Measurements from ENCODE around the gene STIMATE. TPM values are rescaled to one million over a fixed set of nuclear protein-coding genes. Genes with fewer than 3 reads are reported as not detected.

Gene STIMATE
- total RNA-seq, 4 donors from 2014 or later: 20.6 to 64.6 (median 27.8) TPM

DNA sequence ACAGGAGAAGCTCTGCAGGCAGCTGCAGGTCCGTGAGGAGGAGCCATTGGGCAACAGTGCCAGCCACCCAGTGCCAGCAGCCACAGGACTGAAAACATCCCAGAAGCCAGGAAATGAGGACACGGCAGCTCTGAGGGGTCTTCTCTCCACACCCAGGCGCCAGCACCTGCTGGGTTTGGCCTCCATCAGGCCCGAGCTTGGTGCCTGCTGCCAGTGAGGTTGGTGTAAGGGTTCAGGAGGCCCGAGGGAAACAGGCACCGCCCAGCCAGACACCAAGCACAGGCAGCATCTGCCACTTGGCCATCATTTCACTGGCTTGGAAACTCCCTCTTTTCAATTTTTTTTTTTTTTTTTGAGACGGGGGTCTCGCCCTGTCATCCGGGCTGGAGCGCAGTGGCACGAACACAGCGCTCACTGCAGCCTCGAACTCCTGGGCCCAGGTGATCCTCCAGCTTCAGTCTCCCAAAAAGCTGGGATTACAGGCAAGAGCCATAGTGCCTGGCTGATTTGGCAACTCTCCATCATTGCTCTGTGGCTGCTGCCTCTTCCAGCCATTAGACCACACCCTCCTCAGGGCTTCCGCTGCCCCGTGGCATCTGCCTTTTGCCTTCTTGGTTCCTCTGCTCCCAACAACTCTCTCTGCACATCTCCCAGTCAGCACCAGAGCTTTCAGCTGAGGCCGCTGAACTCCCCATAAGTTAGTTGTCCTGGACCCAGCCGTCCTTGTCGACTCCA is 104.2 kb downstream of the STIMATE start:
- Histone ChIP-seq H3K4me3 (no peak overlapping the region), H3K4me1 (no peaks in the 10 kb centered on the region), H3K27ac (no peak overlapping the region), H3K36me3 (no peaks in the 10 kb centered on the region), H3K9me3 (no peaks in the 10 kb centered on the region), H3K27me3 (no peaks in the 10 kb centered on the region)
- intact Hi-C loops (cut with DNase I; ENCODE audit: low total_unique reads) (no loop called here), in situ Hi-C loops (cut with MboI; ENCODE audit: low sequenced_read_pairs in 4 of 4) (no loop called here)
- TF ChIP-seq POLR2A (IDR thresholded peaks at IDR 0.05): no peak
- TF ChIP-seq CTCF (IDR thresholded peaks at IDR 0.05 in 4 of 5, conservative IDR thresholded peaks at IDR 0.05 in 1 of 5): no peak
- ATAC-seq (no peak), DNase-seq (no peak)

- TF ChIP-seq CTCF (IDR thresholded peaks at IDR 0.05 in 4 of 5, conservative IDR thresholded peaks at IDR 0.05 in 1 of 5): no peak
- Histone ChIP-seq H3K4me1 (no peaks in the 10 kb centered on the region), H3K36me3 (no peaks in the 10 kb centered on the region), H3K9me3 (no peaks in the 10 kb centered on the region), H3K4me3 (no peak overlapping the region), H3K27me3 (no peaks in the 10 kb centered on the region), H3K27ac (no peak overlapping the region)
- in situ Hi-C loops (cut with MboI; ENCODE audit: low sequenced_read_pairs in 4 of 4) (no loop called here), intact Hi-C loops (cut with DNase I; ENCODE audit: low total_unique reads) (no loop called here)
- DNase-seq (no peak), ATAC-seq (no peak)
Measured at GRCh38 chr3:52792413-52792812, 104.9 kb downstream of the STIMATE start.

- no peak for DNase-seq
Measured at GRCh38 chr3:52791928-52792327, 105.4 kb downstream of the STIMATE start.

DNA sequence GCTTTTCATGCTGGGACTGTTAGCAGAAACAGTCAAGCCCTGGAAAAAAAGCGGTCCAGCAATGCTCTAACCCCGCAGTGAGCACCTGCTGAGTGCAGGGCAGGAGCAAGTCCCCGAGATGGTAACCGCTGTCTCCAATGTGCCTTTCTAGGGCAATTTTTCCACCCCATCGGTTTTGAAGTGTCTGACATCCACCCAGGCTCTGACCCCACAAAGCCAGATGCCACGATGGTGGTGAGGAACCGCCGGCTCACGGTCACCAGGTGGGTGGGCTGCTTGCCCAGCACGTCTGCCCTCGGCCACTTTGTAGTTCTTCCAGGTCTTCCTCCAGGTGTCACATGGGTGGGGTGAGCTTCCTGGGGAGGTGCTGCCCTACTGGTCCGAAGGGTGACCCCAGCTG is 106.0 kb downstream of the STIMATE start:
- Histone ChIP-seq H3K27me3 (no peaks in the 10 kb centered on the region), H3K4me3 (no peak overlapping the region), H3K4me1 (no peaks in the 10 kb centered on the region), H3K9me3 (no peaks in the 10 kb centered on the region), H3K27ac (no peak overlapping the region), H3K36me3 (no peaks in the 10 kb centered on the region)
- intact Hi-C loops (cut with DNase I; ENCODE audit: low total_unique reads) (no loop called here), in situ Hi-C loops (cut with MboI; ENCODE audit: low sequenced_read_pairs in 4 of 4) (no loop called here)
- DNase-seq: no peak
- no peak for ATAC-seq
- TF ChIP-seq CTCF (IDR thresholded peaks at IDR 0.05 in 4 of 5, conservative IDR thresholded peaks at IDR 0.05 in 1 of 5) (no peak), POLR2A (IDR thresholded peaks at IDR 0.05) (no peak)

More at GRCh38 chr3:52791928-52792327, 105.4 kb downstream of the STIMATE start:
- TF ChIP-seq POLR2A (IDR thresholded peaks at IDR 0.05): no peak
- TF ChIP-seq CTCF (IDR thresholded peaks at IDR 0.05 in 4 of 5, conservative IDR thresholded peaks at IDR 0.05 in 1 of 5): no peak
- Histone ChIP-seq H3K27me3 (no peaks in the 10 kb centered on the region), H3K4me3 (no peak overlapping the region), H3K36me3 (no peaks in the 10 kb centered on the region), H3K4me1 (no peaks in the 10 kb centered on the region), H3K9me3 (no peaks in the 10 kb centered on the region), H3K27ac (no peak overlapping the region)
- intact Hi-C loops (cut with DNase I; ENCODE audit: low total_unique reads): no loop called here
- in situ Hi-C loops (cut with MboI; ENCODE audit: low sequenced_read_pairs in 4 of 4): no loop called here
- no peak for ATAC-seq

DNA sequence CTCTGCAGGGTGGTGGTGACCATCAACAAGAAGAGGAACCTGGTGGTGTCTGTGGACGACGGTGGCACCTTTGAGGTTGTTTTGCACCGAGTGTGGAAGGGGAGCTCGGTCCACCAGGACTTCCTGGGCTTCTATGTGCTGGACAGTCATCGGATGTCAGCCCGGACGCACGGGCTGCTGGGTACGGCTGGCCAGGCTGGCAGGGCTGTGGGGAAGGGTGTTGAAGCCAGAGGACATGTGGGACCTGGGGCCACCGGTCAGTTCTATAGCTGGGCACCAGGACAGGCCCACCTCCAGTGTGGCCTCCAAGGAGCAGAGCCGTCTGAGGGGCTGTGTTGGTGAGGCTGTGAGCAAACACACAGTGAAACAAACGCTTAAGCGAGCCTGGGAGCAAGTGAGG is 106.6 kb downstream of the STIMATE start:
- H3K36me3 ChIP-seq: no peaks in the 10 kb centered on the region
- no peaks in the 10 kb centered on the region for H3K4me1 ChIP-seq
- TF ChIP-seq POLR2A (IDR thresholded peaks at IDR 0.05) (no peak), CTCF (IDR thresholded peaks at IDR 0.05 in 4 of 5, conservative IDR thresholded peaks at IDR 0.05 in 1 of 5) (no peak)
- ATAC-seq (no peak), DNase-seq (no peak)
- no peaks in the 10 kb centered on the region for H3K9me3 ChIP-seq
- no peak overlapping the region for H3K27ac ChIP-seq
- no peak overlapping the region for H3K4me3 ChIP-seq
- in situ Hi-C loops (cut with MboI; ENCODE audit: low sequenced_read_pairs in 4 of 4) (no loop called here), intact Hi-C loops (cut with DNase I; ENCODE audit: low total_unique reads) (no loop called here)
- no peaks in the 10 kb centered on the region for H3K27me3 ChIP-seq

Measured in gastrocnemius medialis (tissue), 4 donors.